GM13976 (cell line): ENCODE results near the gene P4HA1.

Experiments
- DNase-seq: peaks from one replicate; pipeline ENCODE4 v3.0.0; 2012; ENCODE audit warnings: low spot score
- CTCF ChIP-seq: IDR thresholded peaks from 2 replicates; pipeline ENCODE4 v1.5.1; 2012; ENCODE audit warnings: borderline replicate concordance, mild to moderate bottlenecking; ENCODE audit not compliant: insufficient read depth; ENCODE audit errors: extremely low read depth, missing control alignments, control extremely low read depth
- in situ Hi-C: fragments of 300-500 bp; cut with MboI; formaldehyde crosslinking; loops from one replicate; pipeline ENCODE4 v1.12.0; 2022; ENCODE audit warnings: low sequenced_read_pairs, mixed read lengths, inconsistent platforms; ENCODE audit not compliant: unreplicated experiment

P4HA1 gene

GRCh38 chr10:73096449-73097304 is at the start of gene P4HA1:
Gene P4HA1, minus strand, starts transcription at chr10:73096866. Its CDS starts 21,983 bp downstream, at chr10:73074883.
- TF ChIP-seq CTCF = peak; percentile 86
- in situ Hi-C loops = no loop called here
- peak; percentile 99 for DNase-seq

- in situ Hi-C loops = no loop called here
- TF ChIP-seq CTCF = no peak
- DNase-seq = no peak
These were observed 44.9 kb upstream of the P4HA1 start for GRCh38 chr10:73141603-73142002.

GRCh38 chr10:73139251-73139650 is 42.6 kb upstream of the P4HA1 start:
- TF ChIP-seq CTCF = no peak
- no peak for DNase-seq
- in situ Hi-C loops = no loop called here

GRCh38 chr10:73136627-73137026 is 40.0 kb upstream of the P4HA1 start:
- DNase-seq = no peak
- TF ChIP-seq CTCF = no peak
- in situ Hi-C loops = no loop called here

GRCh38 chr10:73134727-73135126 is 38.1 kb upstream of the P4HA1 start:
- in situ Hi-C loops = no loop called here
- DNase-seq = no peak
- TF ChIP-seq CTCF = no peak

- no peak for DNase-seq
- in situ Hi-C loops = no loop called here
- no peak for TF ChIP-seq CTCF
These were observed 35.4 kb upstream of the P4HA1 start for GRCh38 chr10:73131913-73132686.
